Suprapubic skin (tissue), 3 donors: ENCODE results near the gene PPP1R13B.

Experiments
- POLR2A ChIP-seq, 2 donors: fragments of 450-650 bp; IDR thresholded peaks; one replicate each; pipeline ENCODE4 v1.6.1; 2017; ENCODE audit warnings: antibody characterized with exemption in 2 of 2, mild to moderate bottlenecking in 2 of 2, moderate library complexity in 2 of 2
- TF ChIP-seq, protein P1 (sequence below), 2 donors: fragments of 200-600 bp in 1 of 2; fragments of 450-650 bp in 1 of 2; sonication (generic) in 1 of 2; IDR thresholded peaks; one replicate each; pipeline ENCODE4 v1.5.1; 2016 to 2019; ENCODE audit warnings: antibody characterized with exemption in 2 of 2, mild to moderate bottlenecking in 1 of 2, moderate library complexity in 1 of 2

DNA sequence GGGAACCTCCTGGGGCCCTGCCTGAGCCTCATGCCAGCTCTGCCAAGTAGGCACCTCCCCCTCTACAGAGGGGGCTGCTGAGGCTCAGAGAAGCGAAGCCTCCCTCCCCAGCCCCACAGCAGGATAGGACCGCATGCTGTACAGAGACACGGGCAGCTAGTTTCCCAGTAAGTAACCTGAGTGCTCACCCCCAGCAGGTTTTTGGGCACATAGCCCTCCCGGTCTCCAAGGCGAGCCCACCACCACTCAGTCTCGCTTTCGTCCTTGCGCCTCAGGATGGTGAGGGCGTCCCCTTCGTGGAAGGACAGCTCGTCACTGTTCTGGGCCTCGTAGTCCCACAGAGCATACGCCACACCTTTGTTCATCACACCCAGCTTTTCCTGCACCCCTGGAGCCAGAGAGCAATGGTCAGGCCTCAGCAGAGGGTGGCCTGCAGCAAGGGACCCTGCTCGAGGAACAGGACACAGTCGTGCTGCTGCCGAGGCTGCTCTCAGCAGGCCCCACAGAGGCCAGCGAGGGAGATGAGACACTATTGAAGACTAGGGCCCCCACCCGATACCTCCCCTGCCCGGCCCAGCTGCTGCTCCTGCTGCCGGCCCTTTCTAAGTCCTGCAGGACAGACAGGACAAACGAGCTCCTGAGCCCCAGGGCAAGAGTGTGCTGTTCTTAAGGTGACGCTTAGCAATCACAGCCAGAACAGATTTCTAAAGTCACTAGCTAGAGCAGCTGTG, 111.4 kb downstream of the PPP1R13B start:
- no peak for TF ChIP-seq POLR2A (IDR thresholded peaks at IDR 0.05)
- TF ChIP-seq, protein P1, sequence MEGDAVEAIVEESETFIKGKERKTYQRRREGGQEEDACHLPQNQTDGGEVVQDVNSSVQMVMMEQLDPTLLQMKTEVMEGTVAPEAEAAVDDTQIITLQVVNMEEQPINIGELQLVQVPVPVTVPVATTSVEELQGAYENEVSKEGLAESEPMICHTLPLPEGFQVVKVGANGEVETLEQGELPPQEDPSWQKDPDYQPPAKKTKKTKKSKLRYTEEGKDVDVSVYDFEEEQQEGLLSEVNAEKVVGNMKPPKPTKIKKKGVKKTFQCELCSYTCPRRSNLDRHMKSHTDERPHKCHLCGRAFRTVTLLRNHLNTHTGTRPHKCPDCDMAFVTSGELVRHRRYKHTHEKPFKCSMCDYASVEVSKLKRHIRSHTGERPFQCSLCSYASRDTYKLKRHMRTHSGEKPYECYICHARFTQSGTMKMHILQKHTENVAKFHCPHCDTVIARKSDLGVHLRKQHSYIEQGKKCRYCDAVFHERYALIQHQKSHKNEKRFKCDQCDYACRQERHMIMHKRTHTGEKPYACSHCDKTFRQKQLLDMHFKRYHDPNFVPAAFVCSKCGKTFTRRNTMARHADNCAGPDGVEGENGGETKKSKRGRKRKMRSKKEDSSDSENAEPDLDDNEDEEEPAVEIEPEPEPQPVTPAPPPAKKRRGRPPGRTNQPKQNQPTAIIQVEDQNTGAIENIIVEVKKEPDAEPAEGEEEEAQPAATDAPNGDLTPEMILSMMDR (IDR thresholded peaks at IDR 0.05), result no peak
